Liver (tissue), 9 donors: ENCODE data around the gene NUDT22. TPM values are rescaled to one million over a fixed set of nuclear protein-coding genes. Genes with fewer than 3 reads are reported as not detected.

ENCODE experiments used
- DNase-seq: peaks from one replicate; pipeline ENCODE4 v3.0.0-alpha.2; 2017; ENCODE audit warnings: low spot score
- H3K27ac ChIP-seq, 2 donors: one replicate each; pipeline ENCODE4 v1.7.0; 2013; ENCODE audit warnings: inconsistent platforms in 2 of 2, low read length in 2 of 2, control low read depth in 1 of 2, low read depth in 1 of 2, mild to moderate bottlenecking in 1 of 2
- H3K27me3 ChIP-seq, 4 donors: one replicate each; pipeline versions ENCODE4 v1.6.1 to v1.7.0; 2013; ENCODE audit warnings: low read length in 3 of 4, inconsistent platforms in 1 of 4, mild to moderate bottlenecking in 1 of 4, moderate library complexity in 1 of 4; ENCODE audit not compliant: control insufficient read depth in 4 of 4, insufficient read depth in 4 of 4
- H3K36me3 ChIP-seq, 4 donors: one replicate each; pipeline versions ENCODE4 v1.6.1 to v1.7.0; 2013; ENCODE audit warnings: low read length in 3 of 4, mild to moderate bottlenecking in 3 of 4, low read depth in 1 of 4, moderate library complexity in 1 of 4; ENCODE audit not compliant: control insufficient read depth in 4 of 4, insufficient read depth in 3 of 4
- H3K4me1 ChIP-seq, 4 donors: one replicate each; pipeline versions ENCODE4 v1.6.1 to v1.7.0; 2013; ENCODE audit warnings: low read length in 3 of 4, mild to moderate bottlenecking in 3 of 4, moderate library complexity in 1 of 4; ENCODE audit not compliant: control insufficient read depth in 4 of 4, insufficient read depth in 4 of 4
- H3K4me3 ChIP-seq, 3 donors: one replicate each; pipeline versions ENCODE4 v1.6.1 to v1.7.0; 2013; ENCODE audit warnings: low read length in 3 of 3, control low read depth in 1 of 3, low read depth in 1 of 3, mild to moderate bottlenecking in 1 of 3
- H3K9ac ChIP-seq, 2 donors: one replicate each; pipeline ENCODE4 v1.7.0; 2013; ENCODE audit warnings: low read length in 2 of 2, mild to moderate bottlenecking in 2 of 2, moderate library complexity in 2 of 2, control low read depth in 1 of 2, low read depth in 1 of 2
- H3K9me3 ChIP-seq, 4 donors: one replicate each; pipeline versions ENCODE4 v1.6.1 to v1.7.0; 2013; ENCODE audit warnings: low read length in 3 of 4; ENCODE audit not compliant: control insufficient read depth in 4 of 4
- ATF3 ChIP-seq: IDR thresholded peaks from 2 replicates; pipeline ENCODE4 v1.6.1; 2016; ENCODE audit warnings: antibody characterized with exemption
- CTCF ChIP-seq: fragments of 150-350 bp; IDR thresholded peaks from 2 replicates; pipeline ENCODE4 v1.5.1; 2017; ENCODE audit warnings: improper control_type of control experiment, low read depth, low read length; ENCODE audit not compliant: missing input control
- EGR1 ChIP-seq, 2 donors: IDR thresholded peaks; 2 replicates each; pipeline ENCODE4 v1.6.1; 2016 to 2018; ENCODE audit warnings: antibody characterized with exemption in 2 of 2, low read depth in 2 of 2
- FOXA2 ChIP-seq: IDR thresholded peaks from 2 replicates; pipeline ENCODE4 v1.6.1; 2016; ENCODE audit warnings: antibody characterized with exemption
- GABPA ChIP-seq, 2 donors: IDR thresholded peaks in 1 of 2; conservative IDR thresholded peaks in 1 of 2; 2 replicates each; pipeline ENCODE4 v1.6.1; 2016; ENCODE audit warnings: antibody characterized with exemption in 2 of 2, mild to moderate bottlenecking in 1 of 2, moderate library complexity in 1 of 2
- JUND ChIP-seq, 2 donors: IDR thresholded peaks; 2 replicates each; pipeline ENCODE4 v1.6.1; 2016; ENCODE audit warnings: antibody characterized with exemption in 2 of 2
- NR2F2 ChIP-seq: IDR thresholded peaks from 2 replicates; pipeline ENCODE4 v1.6.1; 2016; ENCODE audit warnings: antibody characterized with exemption
- RAD21 ChIP-seq, 2 donors: IDR thresholded peaks; 2 replicates each; pipeline ENCODE4 v1.6.1; 2016; ENCODE audit warnings: antibody characterized with exemption in 2 of 2, mild to moderate bottlenecking in 2 of 2
- REST ChIP-seq: IDR thresholded peaks from 2 replicates; pipeline ENCODE4 v1.6.1; 2016; ENCODE audit warnings: antibody characterized with exemption, mild to moderate bottlenecking
- SP1 ChIP-seq: IDR thresholded peaks from 2 replicates; pipeline ENCODE4 v1.6.1; 2018; ENCODE audit warnings: antibody characterized with exemption, mild to moderate bottlenecking
- TAF1 ChIP-seq: conservative IDR thresholded peaks from 2 replicates; pipeline ENCODE4 v1.6.1; 2016; ENCODE audit warnings: antibody characterized with exemption, mild to moderate bottlenecking
- YY1 ChIP-seq: IDR thresholded peaks from 2 replicates; pipeline ENCODE4 v1.6.1; 2016; ENCODE audit warnings: antibody characterized with exemption, mild to moderate bottlenecking
- WGBS: extraction: QIAGEN DNeasy Blood & Tissue Kit; methylation state at CpG from one replicate; pipeline ENCODE4 v1.1.7; 2013; 5-methylcytosine and 5-hydroxymethylcytosine counted together
- polyA plus RNA-seq, 2 donors: library from polyadenylated mRNA; stranded (reverse) in 1 of 2; unstranded in 1 of 2; fragments of 200-250 nt in 1 of 2; fragments of >200 nt in 1 of 2; fragmentation: Nextera tagmentation in 1 of 2; extraction: Ambion mirVana in 1 of 2; gene quantifications; one replicate each; pipeline versions ENCODE4 v1.2.1 to v1.2.3, GENCODE V29; 2013 to 2015
- total RNA-seq, 2 donors: library from RNA; depleted of rRNA; stranded (reverse); fragments of >200 nt; gene quantifications; one replicate each; pipeline ENCODE4 v1.2.3, GENCODE V29; 2014
- donor health status: healthy.
- donor health status: healthy.
- donor health status: healthy.
- donor health status: healthy.
- donor health status: healthy.

Gene NUDT22
- total and polyA plus RNA-seq, 4 donors = 20.0 to 47.8 (median 41.2) TPM

GRCh38 chr11:64203421-64204079 lies 22.5 kb upstream of the NUDT22 start (continued):
- TF ChIP-seq REST (no peak), JUND (IDR thresholded peaks at IDR 0.05) (no peak), TAF1 (no peak), ATF3 (no peak), GABPA (IDR thresholded peaks at IDR 0.05 in 1 of 2, conservative IDR thresholded peaks at IDR 0.05 in 1 of 2) (no peak), YY1 (no peak)

GRCh38 chr11:64204080-64204440 lies 22.0 kb upstream of the NUDT22 start:
- Histone ChIP-seq H3K9ac (no peak overlapping the region), H3K4me3 (no peak overlapping the region), H3K27ac (no peak overlapping the region), H3K27me3 (no peaks in the 10 kb centered on the region), H3K36me3 (peaks cover 18 to 41% (median 31%) of the 10 kb centered on the region in 4 donors), H3K9me3 (no peaks in the 10 kb centered on the region), H3K4me1 (peaks cover 0 to 12% (median 5%) of the 10 kb centered on the region in 4 donors)
- no peak for DNase-seq
- TF ChIP-seq ATF3 (no peak), EGR1 (IDR thresholded peaks at IDR 0.05; ENCODE audit: low read depth in 2 of 2) (no peak), JUND (IDR thresholded peaks at IDR 0.05) (no peak), NR2F2 (no peak)
- 93% methylated on average over 16 of the region's 16 CpGs for WGBS

GRCh38 chr11:64204464-64204989 lies 21.5 kb upstream of the NUDT22 start:
- no peak for TF ChIP-seq YY1
- peak; percentile 5 for TF ChIP-seq SP1
- peak; percentile 57 for TF ChIP-seq CTCF
- TF ChIP-seq FOXA2 = no peak
- peak; percentile 87 for TF ChIP-seq RAD21 (IDR thresholded peaks at IDR 0.05)
- Histone ChIP-seq H3K27ac (no peak overlapping the region), H3K36me3 (peaks cover 18 to 41% (median 31%) of the 10 kb centered on the region in 4 donors), H3K9ac (no peak overlapping the region), H3K4me1 (peaks cover 0 to 12% (median 5%) of the 10 kb centered on the region in 4 donors), H3K4me3 (no peak overlapping the region), H3K9me3 (no peaks in the 10 kb centered on the region), H3K27me3 (no peaks in the 10 kb centered on the region)
- whole genome bisulfite sequencing = 55% methylated on average over 7 of the region's 7 CpGs
- peak; percentile 86 for DNase-seq
